HepG2 (cell line): ENCODE data around the gene REEP6. TPM values are rescaled to one million over a fixed set of nuclear protein-coding genes. Genes with fewer than 3 reads are reported as not detected.
A peak's percentile ranks its signal among the peaks of the same experiment; 100 is the strongest.

Source experiments
- ARID2 ChIP-seq: sonication (generic); formaldehyde crosslinking; IDR thresholded peaks from 2 replicates; pipeline ENCODE4 v1.8.1; 2022; ENCODE audit warnings: mild to moderate bottlenecking, missing genetic modification reagents, borderline replicate concordance
- CHD4 ChIP-seq: fragments of 200-600 bp; sonication (generic); IDR thresholded peaks from 2 replicates; pipeline ENCODE4 v1.7.0; 2017; ENCODE audit warnings: mild to moderate bottlenecking, low read length, borderline replicate concordance
- EHMT2 ChIP-seq: fragments of 200-600 bp; sonication (generic); IDR thresholded peaks from 2 replicates; pipeline ENCODE4 v1.7.0; 2017; ENCODE audit warnings: antibody characterized with exemption, low read depth, low read length, borderline replicate concordance
- GABPB1 ChIP-seq: IDR thresholded peaks from 2 replicates; pipeline ENCODE4 v1.6.1; 2016; ENCODE audit warnings: mild to moderate bottlenecking, missing genetic modification reagents, moderate library complexity, missing compliant biosample characterization
- GFI1 ChIP-seq: sonication (generic); formaldehyde crosslinking; IDR thresholded peaks from 2 replicates; pipeline ENCODE4 v1.5.0; 2020; ENCODE audit warnings: missing genetic modification reagents, mild to moderate bottlenecking, borderline replicate concordance
- GPN1 ChIP-seq: sonication (generic); formaldehyde crosslinking; IDR thresholded peaks from 2 replicates; pipeline ENCODE4 v1.5.1; 2020; ENCODE audit warnings: missing genetic modification reagents, borderline replicate concordance
- HOXA7 ChIP-seq: sonication (generic); formaldehyde crosslinking; IDR thresholded peaks from 2 replicates; pipeline ENCODE4 v1.8.1; 2022; ENCODE audit warnings: mild to moderate bottlenecking, missing genetic modification reagents, moderate library complexity
- IKZF5 ChIP-seq: IDR thresholded peaks from 2 replicates; pipeline ENCODE4 v1.6.1; 2018; ENCODE audit warnings: missing genetic modification reagents, mild to moderate bottlenecking, missing compliant biosample characterization
- SNAPC4 ChIP-seq: sonication (generic); formaldehyde crosslinking; IDR thresholded peaks from 2 replicates; pipeline ENCODE4 v1.4.0; 2020; ENCODE audit warnings: mild to moderate bottlenecking, missing genetic modification reagents
- SPEN ChIP-seq: sonication (generic); formaldehyde crosslinking; IDR thresholded peaks from 2 replicates; pipeline ENCODE4 v1.5.1; 2020; ENCODE audit warnings: low read depth, mild to moderate bottlenecking, missing genetic modification reagents
- ZIK1 ChIP-seq: sonication (generic); formaldehyde crosslinking; IDR thresholded peaks from 2 replicates; pipeline ENCODE4 v1.5.0; 2020; ENCODE audit warnings: mild to moderate bottlenecking, low read depth, missing genetic modification reagents, borderline replicate concordance
- ZMAT3 ChIP-seq: sonication (generic); formaldehyde crosslinking; conservative IDR thresholded peaks from 2 replicates; pipeline ENCODE4 v1.7.0; 2021; ENCODE audit warnings: missing genetic modification reagents
- ZNF362 ChIP-seq: sonication (generic); formaldehyde crosslinking; IDR thresholded peaks from 2 replicates; pipeline ENCODE4 v1.4.0; 2020; ENCODE audit warnings: missing genetic modification reagents, mild to moderate bottlenecking, borderline replicate concordance
- ZNF432 ChIP-seq: sonication (generic); formaldehyde crosslinking; IDR thresholded peaks from 2 replicates; pipeline ENCODE4 v1.5.0; 2020; ENCODE audit warnings: missing genetic modification reagents, mild to moderate bottlenecking, borderline replicate concordance
- ZNF563 ChIP-seq: sonication (generic); formaldehyde crosslinking; IDR thresholded peaks from 2 replicates; pipeline ENCODE4 v1.8.0; 2022; ENCODE audit warnings: mild to moderate bottlenecking, moderate library complexity, missing genetic modification reagents
- ZNF660 ChIP-seq: sonication (generic); formaldehyde crosslinking; IDR thresholded peaks from 2 replicates; pipeline ENCODE4 v1.5.1; 2020; ENCODE audit warnings: mild to moderate bottlenecking, low read depth, missing genetic modification reagents, borderline replicate concordance
- ZNF710 ChIP-seq: sonication (generic); formaldehyde crosslinking; IDR thresholded peaks from 2 replicates; pipeline ENCODE4 v1.5.0; 2020; ENCODE audit warnings: mild to moderate bottlenecking, missing genetic modification reagents, borderline replicate concordance
- ZSCAN21 ChIP-seq: sonication (generic); formaldehyde crosslinking; IDR thresholded peaks from 2 replicates; pipeline ENCODE4 v1.8.0; 2022; ENCODE audit warnings: mild to moderate bottlenecking, missing genetic modification reagents, moderate library complexity, borderline replicate concordance
- polyA plus RNA-seq, 8 experiments: library from polyadenylated mRNA; depleted of rRNA in 3 of 8; stranded (reverse) in 7 of 8; unstranded in 1 of 8; fragments of >200 nt; fragmentation: Illumina TruSeq in 4 of 8; extraction: Trizol in 4 of 8; gene quantifications; 2 replicates each; pipeline versions ENCODE4 v1.2.1 to v1.2.3, GENCODE V29; 2011 to 2016; ENCODE audit warnings: low read depth in 4 of 8, missing spikeins in 1 of 8, mixed read lengths in 1 of 8; ENCODE audit not compliant: insufficient read depth in 1 of 8
- total RNA-seq, 5 experiments: library from RNA; depleted of rRNA; stranded (reverse); fragments of >200 nt; fragmentation: Illumina TruSeq; extraction: Trizol; gene quantifications; 2 replicates each; pipeline ENCODE4 v1.2.3, GENCODE V29; 2016; ENCODE audit warnings: low read depth in 1 of 5

The REEP6 gene
- total and polyA plus RNA-seq, 2 of the 13 experiments (the other 11 are each of a cell fraction or from before 2014, with no cell fraction given), result 10.0 to 28.8 TPM

- TF ChIP-seq ZNF563 (CRISPR knock-in tag) (no peak), ZMAT3 (CRISPR knock-in tag) (no peak), ZNF710 (no peak), GPN1 (CRISPR knock-in tag) (no peak), ZNF432 (CRISPR knock-in tag) (no peak), GABPB1 (CRISPR knock-in tag) (peak; percentile 93), ZNF362 (CRISPR knock-in tag) (no peak), SPEN (peak; percentile 70), CHD4 (peak; percentile 94), ARID2 (CRISPR knock-in tag) (no peak), IKZF5 (CRISPR knock-in tag) (0 out of 2 replicates have a peak, but pooled peaks have one; percentile 25), ZNF660 (CRISPR knock-in tag) (no peak), SNAPC4 (CRISPR knock-in tag) (no peak), EHMT2 (no peak), ZIK1 (no peak), GFI1 (no peak), ZSCAN21 (CRISPR knock-in tag) (0 out of 2 replicates have a peak, but pooled peaks have one; percentile 35), HOXA7 (CRISPR knock-in tag) (no peak)
These were observed 21.9 kb downstream of the REEP6 start, which contains the start of gene ADAMTSL5 (continued) for GRCh38 chr19:1512671-1513498.
